GM21619 (cell line): ENCODE measurements around the gene SERPINE1.
"Not testable (repeated sequence)": the region's sequence is repeated elsewhere in the genome, so short reads cannot be mapped to it uniquely, and the experiment has no call there.

Experiments
- ATAC-seq: cut with Tn5 transposase; IDR thresholded peaks from one replicate; pipeline ENCODE4 v1.9.1; 2021; ENCODE audit not compliant: unreplicated experiment

Gene SERPINE1

DNA sequence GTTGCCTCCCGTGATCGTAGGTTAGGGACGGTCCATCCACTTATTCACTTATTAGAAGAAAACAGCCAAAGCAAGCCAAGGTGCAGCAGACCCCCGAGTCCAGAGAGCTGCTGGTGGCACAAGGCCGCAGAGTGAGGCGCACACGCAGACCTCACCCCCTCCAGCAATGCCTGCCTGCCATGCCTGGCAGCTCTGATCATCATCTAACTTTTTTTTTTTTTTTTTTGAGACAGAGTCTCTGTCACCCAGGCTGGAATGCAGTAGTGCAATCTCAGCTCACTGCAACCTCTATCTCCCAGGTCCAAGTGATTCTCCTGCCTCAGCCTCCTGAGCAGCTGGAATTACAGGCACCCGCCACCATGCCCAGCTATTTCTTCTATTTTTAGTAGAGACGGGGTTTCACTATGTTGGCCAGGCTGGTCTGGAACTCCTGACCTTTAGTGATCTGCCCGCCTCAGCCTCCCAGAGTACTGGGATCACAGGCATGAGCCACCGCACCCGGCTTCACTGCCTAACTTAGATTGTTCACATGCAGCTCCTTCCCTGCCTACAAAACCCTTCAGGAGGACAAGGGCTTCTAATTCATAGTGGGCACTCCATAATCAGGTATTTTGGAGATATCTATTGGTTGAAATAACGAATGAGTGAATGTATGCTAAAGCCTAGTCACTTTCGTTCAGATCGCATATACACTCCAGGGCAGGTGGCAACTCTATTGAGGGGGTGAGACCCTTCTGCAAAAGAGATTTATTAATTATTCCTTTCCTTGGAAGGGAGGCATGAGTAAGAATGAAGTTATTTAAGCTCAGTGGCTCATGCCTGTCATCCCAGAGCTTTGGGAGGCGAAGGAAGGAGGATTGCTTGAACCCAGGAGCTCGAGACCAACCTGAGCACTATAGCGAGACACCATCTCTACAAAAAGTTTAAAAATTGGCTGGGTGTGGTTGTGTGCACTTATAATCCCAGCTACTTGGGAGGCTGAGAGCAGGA, 25.8 kb upstream of the SERPINE1 start:
- no peak for ATAC-seq

- ATAC-seq, result no peak
Measured at GRCh38 chr7:101102026-101102425, 24.9 kb upstream of the SERPINE1 start.

DNA sequence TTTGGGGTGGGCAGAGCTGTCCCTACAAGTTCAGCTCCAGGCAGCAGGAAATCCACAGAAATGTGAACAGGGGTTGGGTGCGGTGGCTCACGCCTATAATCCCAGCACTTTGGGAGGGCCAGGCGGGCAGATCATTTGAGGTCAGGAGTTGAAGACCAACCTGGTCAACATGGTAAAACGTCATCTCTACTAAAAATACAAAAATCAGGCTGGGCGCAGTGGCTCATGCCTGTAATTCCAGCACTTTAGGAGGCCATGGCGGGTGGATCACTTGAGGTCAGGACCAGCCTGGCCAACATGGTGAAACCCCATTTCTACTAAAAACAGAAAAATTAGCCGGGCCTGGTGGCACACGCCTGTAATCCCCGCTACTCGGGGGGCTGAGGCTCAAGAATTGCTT, 23.2 kb upstream of the SERPINE1 start:
- not testable (repeated sequence) for ATAC-seq

GRCh38 chr7:101104193-101104713, 22.7 kb upstream of the SERPINE1 start:
- no peak for ATAC-seq

DNA sequence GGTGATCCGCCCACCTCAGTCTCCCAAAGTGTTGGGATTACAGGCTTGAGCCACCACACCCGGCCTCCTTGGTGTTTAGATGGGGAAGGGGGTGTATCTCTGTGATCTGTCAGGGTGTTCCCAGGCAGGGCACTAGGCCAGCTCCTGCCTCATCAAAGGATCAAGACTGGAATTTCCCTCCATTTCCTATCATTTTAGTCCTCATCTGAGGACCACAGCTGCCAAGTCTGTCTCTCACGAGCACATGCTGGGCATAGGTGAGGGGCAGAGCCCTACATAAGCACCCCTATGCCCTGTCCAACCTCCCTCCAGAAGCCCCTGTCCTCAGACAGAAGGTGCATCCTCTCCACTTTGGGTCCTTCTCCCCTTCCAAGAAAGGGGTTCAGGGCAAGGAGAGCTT, 22.1 kb upstream of the SERPINE1 start:
- ATAC-seq, result no peak

DNA sequence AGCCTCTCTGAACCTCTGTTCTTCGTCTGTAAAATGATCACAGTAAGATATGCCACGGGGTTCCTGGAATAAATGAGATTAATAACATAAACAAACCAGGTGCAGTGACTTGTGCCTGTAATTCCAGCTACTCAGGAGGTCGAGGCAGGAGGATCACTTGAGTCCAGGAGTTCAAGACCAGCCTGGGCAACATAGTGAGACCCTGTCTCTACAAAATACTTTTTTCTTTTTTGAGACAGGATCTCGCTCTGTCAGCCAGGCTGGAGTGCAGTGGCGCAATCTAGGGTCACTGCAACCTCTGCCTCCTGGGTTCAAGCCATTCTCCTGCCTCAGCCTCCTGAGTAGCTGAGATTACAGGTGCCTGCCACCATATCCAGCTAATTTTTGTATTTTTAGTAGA, 21.7 kb upstream of the SERPINE1 start:
- ATAC-seq, result not testable (repeated sequence)

- ATAC-seq, result no peak
Measured at GRCh38 chr7:101106386-101106785, 20.5 kb upstream of the SERPINE1 start.

GRCh38 chr7:101108330-101108857, 18.5 kb upstream of the SERPINE1 start:
- ATAC-seq, result no peak

DNA sequence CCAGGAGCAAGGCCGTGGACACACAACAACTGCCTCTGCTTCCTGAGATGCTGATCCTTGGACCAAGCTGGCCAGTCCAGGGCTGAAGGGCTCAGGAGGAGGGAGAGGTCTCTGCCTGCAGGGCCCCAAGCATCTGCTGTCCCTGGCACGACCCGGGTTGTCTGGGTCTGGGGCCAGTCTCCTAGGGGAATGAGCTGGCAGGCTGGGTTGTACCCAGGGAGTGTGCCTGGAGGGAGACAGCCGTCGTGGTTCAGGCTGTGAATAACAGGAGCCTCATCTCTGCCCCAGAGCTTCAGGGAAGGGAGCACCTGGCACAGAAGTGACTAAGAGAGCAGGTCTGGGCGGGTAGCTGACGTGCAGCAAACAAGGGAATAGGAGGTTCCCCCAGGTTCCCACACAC, 17.9 kb upstream of the SERPINE1 start:
- no peak for ATAC-seq

GRCh38 chr7:101109368-101109767, 17.5 kb upstream of the SERPINE1 start:
- no peak for ATAC-seq

DNA sequence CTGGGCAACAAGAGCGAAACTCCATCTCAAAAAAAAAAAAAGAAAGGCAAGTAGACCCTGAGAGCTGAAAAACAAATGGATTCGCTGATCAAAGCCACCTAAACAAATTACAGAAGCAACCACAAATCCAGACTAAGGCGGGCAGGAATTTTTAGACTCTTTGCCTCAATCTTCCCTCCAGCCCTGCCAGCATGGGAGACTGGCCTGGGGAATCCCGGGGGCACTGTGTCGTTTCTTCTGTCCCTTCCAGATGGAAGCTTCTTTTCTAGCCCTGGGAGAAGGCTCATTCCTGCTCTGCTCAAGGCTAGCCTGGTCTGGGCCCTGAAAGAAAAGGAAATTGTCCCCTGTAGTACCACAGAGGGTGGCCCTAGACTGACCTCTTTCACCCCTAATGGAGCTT, 15.6 kb upstream of the SERPINE1 start:
- ATAC-seq, result no peak

- no peak for ATAC-seq
Measured at GRCh38 chr7:101112233-101112632, 14.7 kb upstream of the SERPINE1 start.

DNA sequence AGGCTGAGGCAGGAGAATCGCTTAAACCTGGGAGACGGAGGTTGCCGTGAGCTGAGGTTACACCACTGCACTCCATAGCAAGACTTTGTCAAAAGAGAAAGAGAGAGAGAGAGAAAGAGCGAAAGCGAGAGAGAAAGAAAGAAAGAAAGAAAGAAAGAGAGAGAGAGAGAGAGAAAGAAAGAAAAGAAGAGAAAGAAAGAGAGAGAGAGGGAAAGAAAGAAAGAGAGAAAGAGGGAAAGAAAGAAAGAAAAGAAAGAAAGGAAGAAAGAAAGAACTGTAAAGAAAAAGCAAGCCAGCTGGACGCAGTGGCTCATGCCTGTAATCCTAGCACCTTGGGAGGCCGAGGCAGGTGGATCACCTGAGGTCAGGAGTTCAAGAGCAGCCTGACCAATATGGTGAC, 13.8 kb upstream of the SERPINE1 start:
- ATAC-seq, result not testable (repeated sequence)

- no peak for ATAC-seq
Measured at GRCh38 chr7:101113836-101114235, 13.1 kb upstream of the SERPINE1 start.

- no peak for ATAC-seq
Measured at GRCh38 chr7:101114492-101114891, 12.4 kb upstream of the SERPINE1 start.

GRCh38 chr7:101115215-101115614, 11.7 kb upstream of the SERPINE1 start:
- no peak for ATAC-seq

DNA sequence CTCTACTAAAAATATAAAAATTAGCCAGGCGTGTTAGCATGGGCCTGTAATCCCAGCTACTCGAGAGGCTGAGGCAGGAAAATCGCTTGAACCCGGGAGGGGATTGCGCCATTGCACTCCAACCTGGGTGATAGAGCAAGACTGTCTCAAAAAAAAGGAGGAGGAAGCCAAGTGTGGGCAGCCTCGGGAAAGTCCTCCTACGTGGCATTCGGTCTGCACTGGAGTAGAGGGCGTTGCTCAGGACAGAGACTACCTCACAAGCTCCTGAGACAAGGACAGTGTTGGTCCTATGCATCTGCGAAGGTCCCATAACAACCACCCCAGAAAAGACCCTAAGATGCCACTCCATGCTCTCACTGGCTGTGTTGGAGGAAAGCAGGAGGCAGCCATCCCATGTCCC, 10.0 kb upstream of the SERPINE1 start:
- no peak for ATAC-seq

GRCh38 chr7:101118856-101119255, 8.0 kb upstream of the SERPINE1 start:
- ATAC-seq, result no peak

- no peak for ATAC-seq
Measured at GRCh38 chr7:101119876-101120275, 7.0 kb upstream of the SERPINE1 start.

GRCh38 chr7:101120315-101120714, 6.6 kb upstream of the SERPINE1 start:
- no peak for ATAC-seq

- ATAC-seq, result not testable (repeated sequence)
Measured at GRCh38 chr7:101121631-101121990, 5.3 kb upstream of the SERPINE1 start.
